ENCODE data around the gene DHX57.
A peak's percentile ranks its signal among the peaks of the same experiment; 100 is the strongest.
"Not testable (repeated sequence)": the region's sequence is repeated elsewhere in the genome, so short reads cannot be mapped to it uniquely, and the experiment has no call there.

The DHX57 gene

DNA sequence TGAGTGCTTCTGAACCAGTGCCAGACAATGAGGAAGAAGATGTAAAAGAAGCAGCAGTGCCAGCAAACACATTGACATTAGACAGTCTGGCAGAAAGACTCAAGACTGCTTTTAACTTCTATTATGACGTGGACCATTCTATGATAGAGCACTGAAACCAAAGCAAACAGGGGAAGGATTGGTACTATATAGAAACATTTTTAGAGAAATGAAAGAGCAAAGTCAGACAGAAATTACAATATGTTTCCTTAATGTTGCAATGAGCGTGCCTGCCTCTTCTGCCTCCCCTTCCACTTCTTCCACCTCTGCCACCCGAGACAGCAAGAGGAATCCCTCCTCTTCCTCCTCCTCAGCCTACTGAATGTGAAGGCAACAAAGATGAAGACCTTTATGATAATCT is 39.7 kb downstream of the DHX57 start:
- no peak for DNase-seq (ENCODE audit: insufficient read length, low spot score)
- FAIRE-seq: no peak
- TF ChIP-seq, protein P1, sequence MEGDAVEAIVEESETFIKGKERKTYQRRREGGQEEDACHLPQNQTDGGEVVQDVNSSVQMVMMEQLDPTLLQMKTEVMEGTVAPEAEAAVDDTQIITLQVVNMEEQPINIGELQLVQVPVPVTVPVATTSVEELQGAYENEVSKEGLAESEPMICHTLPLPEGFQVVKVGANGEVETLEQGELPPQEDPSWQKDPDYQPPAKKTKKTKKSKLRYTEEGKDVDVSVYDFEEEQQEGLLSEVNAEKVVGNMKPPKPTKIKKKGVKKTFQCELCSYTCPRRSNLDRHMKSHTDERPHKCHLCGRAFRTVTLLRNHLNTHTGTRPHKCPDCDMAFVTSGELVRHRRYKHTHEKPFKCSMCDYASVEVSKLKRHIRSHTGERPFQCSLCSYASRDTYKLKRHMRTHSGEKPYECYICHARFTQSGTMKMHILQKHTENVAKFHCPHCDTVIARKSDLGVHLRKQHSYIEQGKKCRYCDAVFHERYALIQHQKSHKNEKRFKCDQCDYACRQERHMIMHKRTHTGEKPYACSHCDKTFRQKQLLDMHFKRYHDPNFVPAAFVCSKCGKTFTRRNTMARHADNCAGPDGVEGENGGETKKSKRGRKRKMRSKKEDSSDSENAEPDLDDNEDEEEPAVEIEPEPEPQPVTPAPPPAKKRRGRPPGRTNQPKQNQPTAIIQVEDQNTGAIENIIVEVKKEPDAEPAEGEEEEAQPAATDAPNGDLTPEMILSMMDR (IDR thresholded peaks at IDR 0.05; ENCODE audit: insufficient read depth, missing control alignments): no peak

DNA sequence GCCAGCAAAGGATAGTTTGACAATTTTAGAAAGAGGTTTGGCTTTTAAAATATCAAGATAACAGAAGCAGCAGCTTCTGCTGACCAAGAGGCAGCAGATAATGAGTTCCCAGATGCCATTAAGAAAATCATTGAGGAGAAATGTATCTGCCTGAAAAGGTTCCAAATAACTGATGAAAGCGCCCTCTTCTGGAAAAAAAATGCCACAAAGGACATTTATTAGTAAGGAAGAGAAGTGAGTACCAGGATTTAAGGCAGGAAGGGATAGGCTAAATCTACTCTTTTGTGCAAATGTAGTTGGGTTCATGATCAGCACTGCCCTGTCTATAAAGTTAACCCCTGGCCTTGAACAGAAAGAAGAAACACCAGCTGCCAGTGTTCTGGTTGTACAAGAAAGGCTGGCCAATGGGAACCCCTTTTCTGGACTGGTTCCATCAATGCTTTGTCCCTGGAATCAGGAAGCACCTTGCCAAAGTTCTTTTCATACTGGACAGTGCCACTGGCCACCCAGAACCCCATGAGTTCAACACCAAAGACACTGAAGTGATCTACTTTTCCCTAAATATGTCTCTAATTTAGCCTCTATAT is 40.6 kb downstream of the DHX57 start:
- FAIRE-seq (no peak), DNase-seq (ENCODE audit: insufficient read length, low spot score) (no peak)
- TF ChIP-seq, protein P1 (IDR thresholded peaks at IDR 0.05; ENCODE audit: insufficient read depth, missing control alignments): peak; percentile 51

- FAIRE-seq (no peak), DNase-seq (ENCODE audit: insufficient read length, low spot score) (no peak)
- TF ChIP-seq, protein P1 (IDR thresholded peaks at IDR 0.05; ENCODE audit: insufficient read depth, missing control alignments): no peak
Observed at GRCh38 chr2:38830526-38831159, 45.1 kb downstream of the DHX57 start.

GRCh38 chr2:38829971-38830370 is 45.8 kb downstream of the DHX57 start:
- FAIRE-seq: no peak
- TF ChIP-seq, protein P1 (IDR thresholded peaks at IDR 0.05; ENCODE audit: insufficient read depth, missing control alignments): no peak
- no peak for DNase-seq (ENCODE audit: insufficient read length, low spot score)

GRCh38 chr2:38828460-38828859 is 47.3 kb downstream of the DHX57 start:
- FAIRE-seq: no peak
- TF ChIP-seq, protein P1 (IDR thresholded peaks at IDR 0.05; ENCODE audit: insufficient read depth, missing control alignments): no peak
- DNase-seq (ENCODE audit: insufficient read length, low spot score): no peak

GRCh38 chr2:38827539-38828145 is 48.1 kb downstream of the DHX57 start:
- not testable (repeated sequence) for FAIRE-seq

GRCh38 chr2:38825956-38826355 is 49.8 kb downstream of the DHX57 start:
- FAIRE-seq: no peak
- DNase-seq (ENCODE audit: insufficient read length, low spot score): no peak
- TF ChIP-seq, protein P1 (IDR thresholded peaks at IDR 0.05; ENCODE audit: insufficient read depth, missing control alignments): no peak

More at GRCh38 chr2:38827539-38828145, 48.1 kb downstream of the DHX57 start:
- DNase-seq (ENCODE audit: insufficient read length, low spot score): not testable (repeated sequence)

Measured in D721Med (cell line).